Midbrain (tissue), 1 donor: Measurements from ENCODE around the gene GOSR1.

Source experiments
- DNase-seq: peaks from one replicate; lab custom pipeline; 2025; lab: John Stamatoyannopoulos, UW

The GOSR1 gene

DNA sequence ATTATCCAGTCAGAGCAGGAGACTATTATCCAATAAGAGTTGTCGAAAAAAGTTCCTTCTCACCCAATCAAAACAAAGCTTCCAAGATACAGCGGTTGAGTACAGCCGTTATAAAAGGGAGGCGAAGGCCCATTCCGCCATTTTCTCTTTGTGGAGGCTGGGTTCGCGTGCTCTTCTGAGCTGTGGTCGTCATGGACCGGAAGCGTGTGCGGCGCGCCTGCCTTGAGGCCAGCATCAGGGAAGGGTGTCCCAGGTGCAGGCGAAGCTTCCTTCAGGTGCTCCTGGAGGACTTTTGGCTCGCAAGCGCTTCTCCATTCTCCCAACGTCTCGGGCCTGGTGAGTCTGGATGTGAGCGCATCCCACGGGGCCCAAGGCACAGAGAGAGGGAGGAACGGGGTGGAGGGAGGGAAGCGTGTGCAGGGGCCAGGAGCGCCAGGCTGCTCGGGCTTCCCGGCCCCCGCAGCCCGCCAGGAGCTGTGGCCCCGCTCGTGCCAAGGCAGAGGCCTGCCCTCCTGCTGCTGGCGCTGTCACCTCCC lies 99.2 kb downstream of the GOSR1 start:
- DNase-seq: no peak
